Naive thymus-derived CD8-positive, alpha-beta T cell (primary cell): ENCODE results near the gene SP7. TPM values are rescaled to one million over a fixed set of nuclear protein-coding genes. Genes with fewer than 3 reads are reported as not detected.
"Not testable (repeated sequence)": the region's sequence is repeated elsewhere in the genome, so short reads cannot be mapped to it uniquely, and the experiment has no call there.

ENCODE experiments used
- ATAC-seq, 2 donors: fragments of 150-1000 bp; cut with Tn5 transposase in 1 of 2; sonication (Bioruptor Pico), chemical (Tn5 transposase) in 1 of 2; 1 replicate in 1 of 2; 2 replicates in 1 of 2; pipeline ENCODE4 v1.10.0; 2021; ENCODE audit warnings: mild to moderate bottlenecking in 2 of 2, moderate library complexity in 2 of 2
- POLR2A ChIA-PET: fragments of 350-600 bp; sonication (Branson Sonifier 250); formaldehyde crosslinking; loops from one replicate; lab custom pipeline; 2021; ENCODE audit warnings: antibody characterized with exemption; lab: Charles Lee
- DNase-seq, 10 donors: peaks; one replicate each; pipeline versions ENCODE4 v3.0.0 to v3.0.0-alpha.2; 2020 to 2022
- H3K27ac Mint-ChIP-seq, 10 donors: one replicate each; pipeline ENCODE4 v1.8.0; 2020 to 2022; ENCODE audit warnings: mild to moderate bottlenecking in 10 of 10, mixed read lengths in 10 of 10, moderate library complexity in 4 of 10, inconsistent platforms in 1 of 10
- H3K27me3 Mint-ChIP-seq, 5 donors: one replicate each; pipeline ENCODE4 v1.8.0; 2021 to 2022; ENCODE audit warnings: mixed read lengths in 5 of 5
- H3K36me3 Mint-ChIP-seq, 3 donors: one replicate each; pipeline ENCODE4 v1.8.0; 2020 to 2022; ENCODE audit warnings: mixed read lengths in 3 of 3, mild to moderate bottlenecking in 2 of 3, inconsistent platforms in 1 of 3
- H3K4me1 Mint-ChIP-seq, 4 donors: one replicate each; pipeline ENCODE4 v1.8.0; 2021 to 2022; ENCODE audit warnings: mixed read lengths in 4 of 4
- H3K4me3 Mint-ChIP-seq, 10 donors: one replicate each; pipeline ENCODE4 v1.8.0; 2020 to 2022; ENCODE audit warnings: mild to moderate bottlenecking in 10 of 10, mixed read lengths in 10 of 10, moderate library complexity in 6 of 10, inconsistent platforms in 1 of 10
- H3K9me3 Mint-ChIP-seq, 9 donors: one replicate each; pipeline ENCODE4 v1.8.0; 2020 to 2022; ENCODE audit warnings: mixed read lengths in 9 of 9, mild to moderate bottlenecking in 3 of 9, inconsistent platforms in 1 of 9, moderate library complexity in 1 of 9
- polyA plus RNA-seq, 3 donors: library from polyadenylated mRNA; unstranded; fragments of 300-500 nt; fragmentation: Illumina TruSeq; gene quantifications; one replicate each; pipeline ENCODE4 v1.2.3, GENCODE V29; 2021
- total RNA-seq, 8 experiments: library from RNA in 2 of 8; stranded (reverse) in 2 of 8; gene quantifications; one replicate each; pipeline ENCODE4 v1.2.3 and lab custom pipeline; 2021 to 2026

SP7 gene
- total and polyA plus RNA-seq, 5 experiments from 2014 or later, result 0.05 TPM; not detected in 4

DNA sequence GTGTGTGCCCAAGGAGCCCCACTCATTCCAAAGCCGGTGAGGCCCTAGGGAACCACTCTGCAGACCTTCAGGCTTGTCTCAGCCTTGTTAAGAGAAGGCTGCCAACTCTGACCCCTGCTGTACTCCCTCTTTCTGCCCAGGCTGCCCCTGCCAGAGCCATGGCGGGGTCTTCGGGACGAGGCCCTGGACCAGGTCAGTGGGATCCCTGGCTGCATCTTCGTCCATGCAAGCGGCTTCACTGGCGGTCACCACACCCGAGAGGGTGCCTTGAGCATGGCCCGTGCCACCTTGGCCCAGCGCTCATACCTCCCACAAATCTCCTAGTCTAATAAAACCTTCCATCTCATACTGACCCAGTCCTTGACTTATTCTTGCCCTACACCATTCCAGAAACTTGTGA lies 29.3 kb downstream of the SP7 start:
- Mint-ChIP-seq H3K36me3 (peaks cover 5 to 83% (median 13%) of the 10 kb centered on the region in 3 donors), H3K27ac (peak overlapping the region in 2 of 10 donors; percentile 39 to 93), H3K4me3 (no peak overlapping the region), H3K9me3 (no peaks in the 10 kb centered on the region), H3K4me1 (peaks cover 8 to 20% (median 15%) of the 10 kb centered on the region in 4 donors), H3K27me3 (no peaks in the 10 kb centered on the region)
- DNase-seq (no peak), ATAC-seq (no peak)
- POLR2A ChIA-PET, result interaction anchor here (1.8 kb wide), 1 partner anchor 14 kb away, joined by 6 read pairs; no protein-coding TSS in a partner anchor

DNA sequence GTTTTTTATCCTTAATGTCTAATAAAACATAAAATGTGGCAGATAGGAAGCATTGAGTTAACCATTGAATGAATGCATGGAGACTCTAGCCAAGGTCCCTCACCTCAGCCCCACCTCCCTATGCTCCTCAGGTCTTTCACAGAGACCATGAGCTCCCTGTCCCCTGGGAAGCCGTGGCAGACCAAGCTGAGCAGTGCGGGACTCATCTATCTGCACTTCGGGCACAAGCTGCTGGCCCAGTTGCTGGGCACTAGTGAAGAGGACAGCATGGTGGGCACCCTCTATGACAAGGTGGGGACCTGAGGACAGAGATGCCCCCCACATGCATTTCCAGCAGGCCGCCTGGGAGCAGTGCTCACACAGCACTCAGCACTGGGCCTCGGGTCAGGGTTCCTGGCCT lies 33.3 kb downstream of the SP7 start:
- H3K27ac Mint-ChIP-seq, result peak overlapping the region in 6 of 10 donors; percentile 5 to 81 (median 68)
- H3K27me3 Mint-ChIP-seq, result no peaks in the 10 kb centered on the region
- DNase-seq (no peak), ATAC-seq (no peak)
- no peaks in the 10 kb centered on the region for H3K9me3 Mint-ChIP-seq
- POLR2A ChIA-PET, result no interaction called here
- peak overlapping the region in 8 of 10 donors; percentile 1 to 99 (median 26) for H3K4me3 Mint-ChIP-seq
- peaks cover 22 to 52% (median 50%) of the 10 kb centered on the region in 4 donors for H3K4me1 Mint-ChIP-seq
- H3K36me3 Mint-ChIP-seq, result peaks cover 5 to 80% (median 6%) of the 10 kb centered on the region in 3 donors

DNA sequence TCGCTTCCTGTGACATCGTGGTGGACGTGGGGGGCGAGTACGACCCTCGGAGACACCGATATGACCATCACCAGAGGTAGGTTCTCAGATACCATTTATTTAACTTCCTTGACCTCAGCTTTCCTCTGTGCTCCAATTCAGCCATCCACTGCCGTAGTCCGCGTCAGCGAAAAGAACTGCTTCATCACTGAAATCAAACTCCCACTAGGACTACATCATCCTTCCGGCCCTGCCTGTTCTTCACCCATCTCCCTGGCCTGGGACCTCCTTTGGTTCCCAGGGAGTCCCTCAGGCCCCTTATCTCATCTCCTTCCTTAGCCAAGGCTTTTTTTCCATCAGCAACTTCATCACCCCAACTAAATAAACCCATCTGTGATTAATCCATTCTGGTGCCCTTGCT lies 36.0 kb downstream of the SP7 start:
- DNase-seq (no peak), ATAC-seq (no peak)
- POLR2A ChIA-PET, result interaction anchor here (0.7 to 3.6 kb wide), 10 partner anchors 8 to 143 kb away, joined by 3 to 36 read pairs (median 4); partner anchors contain the start of genes AAAS, CSAD, ESPL1 and ZNF740
- Mint-ChIP-seq H3K27me3 (no peaks in the 10 kb centered on the region), H3K4me1 (peaks cover 27 to 78% (median 72%) of the 10 kb centered on the region in 4 donors), H3K4me3 (peak overlapping the region; percentile 87 to 99 (median 98)), H3K36me3 (peaks cover 2 to 59% (median 5%) of the 10 kb centered on the region in 3 donors), H3K9me3 (no peaks in the 10 kb centered on the region), H3K27ac (peak overlapping the region; percentile 84 to 99 (median 96))

DNA sequence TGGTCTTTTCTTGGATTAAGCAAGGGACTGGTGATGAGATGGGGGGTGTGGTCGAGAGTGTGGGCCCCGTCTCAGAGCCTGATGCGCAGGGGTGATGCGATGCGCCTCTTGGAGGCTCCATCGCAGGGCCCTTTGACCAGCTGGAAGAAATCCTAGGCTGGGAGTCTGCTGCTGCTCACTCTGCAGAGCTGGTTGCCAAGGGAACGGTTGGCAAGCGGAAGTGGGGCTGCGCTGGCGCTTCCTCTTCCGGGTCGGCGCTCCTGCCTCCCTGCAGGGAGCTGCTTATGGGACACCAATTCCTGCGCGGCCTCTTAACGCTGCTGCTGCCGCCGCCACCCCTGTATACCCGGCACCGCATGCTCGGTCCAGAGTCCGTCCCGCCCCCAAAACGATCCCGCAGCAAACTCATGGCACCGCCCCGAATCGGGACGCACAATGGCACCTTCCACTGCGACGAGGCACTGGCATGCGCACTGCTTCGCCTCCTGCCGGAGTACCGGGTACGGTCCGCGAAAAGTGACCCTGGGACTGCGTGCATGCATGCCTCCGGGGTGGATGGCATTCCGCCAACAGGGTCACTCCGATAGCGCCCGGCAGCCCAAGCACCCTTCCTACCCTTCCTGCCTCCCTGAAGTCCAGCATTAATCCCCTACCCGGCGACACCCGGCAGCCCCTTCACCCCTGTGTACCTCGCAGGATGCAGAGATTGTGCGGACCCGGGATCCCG lies 36.5 kb downstream of the SP7 start, which contains the start of gene MYG1:
Gene MYG1, plus strand, starts transcription at position 242 of the 727 bp plus-strand sequence. Its CDS starts 43 bp downstream, at position 285.
- Mint-ChIP-seq H3K4me3 (peak within 1 kb of the TSS; percentile 87 to 99 (median 98)), H3K9me3 (no peaks in the 10 kb centered on the region), H3K27ac (peak within 1 kb of the TSS; percentile 84 to 99 (median 96)), H3K27me3 (no peaks in the 10 kb centered on the region), H3K36me3 (peaks cover 2 to 56% (median 5%) of the 10 kb centered on the region in 3 donors), H3K4me1 (peaks cover 27 to 84% (median 75%) of the 10 kb centered on the region in 4 donors)
- ATAC-seq (peak; percentile 62 to 66), DNase-seq (peak; percentile 68 to 92 (median 81))
- POLR2A ChIA-PET, result interaction anchor here (0.7 to 3.6 kb wide), 16 partner anchors 8 to 376 kb away, joined by 3 to 36 read pairs (median 4); partner anchors contain the start of genes AAAS, ATP5MC2, CSAD and ESPL1

DNA sequence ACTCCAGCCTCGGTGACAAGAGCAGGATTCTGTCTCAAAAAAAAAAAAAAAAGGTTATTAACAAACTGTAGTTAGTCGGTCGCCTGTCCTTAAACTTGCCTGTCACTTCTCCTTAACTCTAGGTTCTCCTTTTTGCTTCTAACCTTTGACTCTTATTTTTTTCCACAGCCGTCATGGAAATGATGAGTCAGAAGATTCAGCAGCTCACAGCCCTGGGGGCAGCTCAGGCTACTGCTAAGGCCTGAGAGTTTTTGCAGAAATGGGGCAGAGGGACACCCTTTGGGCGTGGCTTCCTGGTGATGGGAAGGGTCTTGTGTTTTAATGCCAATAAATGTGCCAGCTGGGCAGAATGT lies 37.1 kb downstream of the SP7 start:
- Mint-ChIP-seq H3K36me3 (peaks cover 2 to 52% (median 5%) of the 10 kb centered on the region in 3 donors), H3K4me1 (peaks cover 27 to 87% (median 76%) of the 10 kb centered on the region in 4 donors), H3K9me3 (no peaks in the 10 kb centered on the region), H3K4me3 (peak overlapping the region; percentile 87 to 99 (median 98)), H3K27me3 (no peaks in the 10 kb centered on the region), H3K27ac (peak overlapping the region; percentile 84 to 99 (median 96))
- DNase-seq, result peak in 2 of 10 donors; percentile 30 to 67
- no peak for ATAC-seq
- POLR2A ChIA-PET, result interaction anchor here (0.7 to 3.6 kb wide), 15 partner anchors 9 to 377 kb away, joined by 3 to 36 read pairs (median 4); partner anchors contain the start of genes AAAS, ATP5MC2, CSAD and ESPL1

DNA sequence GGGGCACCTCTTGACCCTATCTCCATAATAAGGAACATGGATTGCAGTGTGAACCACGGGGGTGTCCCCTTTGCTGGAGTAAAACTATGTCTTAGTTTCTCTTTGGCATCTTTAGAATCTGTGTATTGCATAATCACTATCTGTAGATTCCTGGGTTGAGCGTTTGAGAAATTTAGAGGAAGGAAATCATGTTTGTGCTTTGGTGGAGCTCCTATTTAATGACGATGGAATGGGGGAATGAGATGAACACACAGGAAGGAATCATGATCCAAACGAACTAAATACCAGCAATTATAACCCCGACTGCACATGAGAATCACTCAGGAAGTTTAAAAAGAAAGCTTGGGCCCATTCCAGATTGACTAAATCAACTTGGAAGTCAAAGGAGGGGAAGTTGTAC lies 38.0 kb downstream of the SP7 start:
- peak overlapping the region in 7 of 10 donors; percentile 29 to 99 (median 82) for H3K27ac Mint-ChIP-seq
- H3K36me3 Mint-ChIP-seq, result peaks cover 2 to 44% (median 5%) of the 10 kb centered on the region in 3 donors
- DNase-seq (no peak), ATAC-seq (no peak)
- no peaks in the 10 kb centered on the region for H3K9me3 Mint-ChIP-seq
- H3K4me3 Mint-ChIP-seq, result peak overlapping the region in 8 of 10 donors; percentile 16 to 99 (median 34)
- peaks cover 27 to 86% (median 74%) of the 10 kb centered on the region in 4 donors for H3K4me1 Mint-ChIP-seq
- H3K27me3 Mint-ChIP-seq, result no peaks in the 10 kb centered on the region
- POLR2A ChIA-PET, result interaction anchor here (1.2 to 3.6 kb wide), 4 partner anchors 19 to 117 kb away, joined by 4 to 19 read pairs (median 10); partner anchors contain the start of genes AAAS, CSAD and ZNF740

DNA sequence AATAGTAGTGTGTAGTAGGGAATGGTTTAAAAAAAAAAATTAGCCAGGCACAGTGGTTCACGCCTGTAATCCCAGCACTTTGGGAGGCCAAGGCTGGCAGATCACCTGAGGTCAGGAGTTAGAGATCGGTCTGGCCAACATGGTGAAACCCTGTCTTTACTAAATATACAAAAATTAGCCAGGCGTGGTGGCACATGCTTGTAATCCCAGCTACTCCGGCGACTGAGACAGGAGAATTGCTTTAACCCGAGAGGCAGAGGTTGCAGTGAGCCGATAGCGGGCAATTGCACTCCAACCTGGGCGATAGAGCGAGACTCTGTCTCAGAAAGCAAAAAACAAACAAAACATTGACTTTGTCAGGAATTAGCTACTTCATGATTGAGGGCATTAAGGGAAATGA lies 39.0 kb downstream of the SP7 start:
- not testable (repeated sequence) for DNase-seq, H3K27me3 Mint-ChIP-seq, H3K9me3 Mint-ChIP-seq, ATAC-seq
- Mint-ChIP-seq H3K27ac (peak overlapping the region in 9 of 10 donors; percentile 44 to 99 (median 90)), H3K36me3 (peaks cover 0 to 36% (median 2%) of the 10 kb centered on the region in 3 donors), H3K4me1 (peaks cover 19 to 78% (median 63%) of the 10 kb centered on the region in 4 donors), H3K4me3 (peak overlapping the region; percentile 22 to 100 (median 98))
- POLR2A ChIA-PET, result interaction anchor here (1.2 to 4.2 kb wide), 7 partner anchors 12 to 99 kb away, joined by 4 to 52 read pairs (median 10); partner anchors contain the start of gene AAAS

DNA sequence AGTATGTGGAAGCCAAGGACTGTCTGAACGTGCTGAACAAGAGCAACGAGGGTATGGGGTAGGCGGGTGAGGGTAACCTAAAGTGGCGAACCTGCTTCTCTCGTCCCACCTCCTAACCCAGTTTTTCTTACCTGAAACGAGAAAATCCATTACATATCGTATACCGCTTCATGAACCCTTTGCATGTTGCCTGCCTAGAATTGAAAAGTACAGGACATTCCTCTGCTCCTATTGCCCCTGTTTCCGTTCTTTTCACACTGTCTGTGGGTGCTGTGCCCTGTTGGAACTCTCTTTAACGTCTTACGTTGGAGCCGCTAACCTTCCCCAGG lies 40.3 kb downstream of the SP7 start:
- Mint-ChIP-seq H3K27me3 (no peaks in the 10 kb centered on the region), H3K4me1 (peaks cover 14 to 66% (median 51%) of the 10 kb centered on the region in 4 donors), H3K9me3 (no peaks in the 10 kb centered on the region), H3K36me3 (peaks cover 0 to 26% (median 2%) of the 10 kb centered on the region in 3 donors), H3K27ac (peak overlapping the region; percentile 97 to 100 (median 99)), H3K4me3 (peak overlapping the region; percentile 95 to 100 (median 99))
- ATAC-seq, result peak in 1 of 2 donors; percentile 4
- POLR2A ChIA-PET, result interaction anchor here (0.5 to 4.2 kb wide), 21 partner anchors 13 to 217 kb away, joined by 3 to 52 read pairs (median 8); partner anchors contain the start of genes AAAS, CSAD, ESPL1 and PRR13
- DNase-seq, result no peak

DNA sequence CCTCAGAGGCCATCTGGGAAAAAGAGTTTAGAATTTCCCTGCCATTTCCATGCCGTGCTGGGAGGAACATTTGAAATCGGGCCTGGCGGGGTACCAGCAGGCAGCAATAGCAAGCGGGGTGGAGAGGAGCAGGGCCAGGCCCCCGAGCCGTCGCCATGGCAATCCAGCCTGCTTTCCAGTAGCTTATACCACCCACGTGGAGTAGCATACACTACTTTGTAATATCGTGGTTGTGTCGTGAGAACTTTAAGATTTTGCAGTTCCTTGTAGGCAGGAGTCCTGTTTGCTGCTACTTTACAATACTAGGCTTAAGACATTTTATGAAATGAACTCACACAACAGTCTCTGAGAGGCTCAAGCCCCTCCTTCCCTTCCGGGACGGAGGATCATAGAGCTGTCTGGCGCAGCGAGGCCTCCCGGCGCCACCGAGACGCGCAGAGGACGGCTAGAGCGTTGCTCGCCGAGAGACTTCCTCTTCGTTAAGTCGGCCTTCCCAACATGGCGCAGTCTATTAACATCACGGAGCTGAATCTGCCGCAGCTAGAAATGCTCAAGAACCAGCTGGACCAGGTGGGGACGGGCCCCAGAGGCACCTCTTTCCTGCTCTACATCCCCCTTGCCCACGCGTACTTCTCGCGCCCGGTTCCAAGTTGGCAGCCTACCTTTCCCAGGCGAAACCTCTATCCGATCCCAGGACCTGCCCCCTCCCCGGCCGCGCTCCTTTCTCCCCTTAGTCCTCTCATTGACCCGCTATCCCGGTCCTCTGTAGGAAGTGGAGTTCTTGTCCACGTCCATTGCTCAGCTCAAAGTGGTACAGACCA lies 40.9 kb downstream of the SP7 start, which contains the start of gene PFDN5:
Gene PFDN5, plus strand, starts transcription at position 473 of the 821 bp plus-strand sequence. Its CDS starts 26 bp downstream, at position 499.
- H3K4me1 Mint-ChIP-seq, result peaks cover 10 to 61% (median 46%) of the 10 kb centered on the region in 4 donors
- no peaks in the 10 kb centered on the region for H3K27me3 Mint-ChIP-seq
- POLR2A ChIA-PET, result interaction anchor here (0.5 to 4.2 kb wide), 22 partner anchors 14 to 216 kb away, joined by 3 to 52 read pairs (median 8); partner anchors contain the start of genes AAAS, CSAD, ESPL1 and PRR13
- H3K4me3 Mint-ChIP-seq, result peak within 1 kb of the TSS; percentile 95 to 100 (median 99)
- peak within 1 kb of the TSS; percentile 97 to 100 (median 99) for H3K27ac Mint-ChIP-seq
- DNase-seq (peak; percentile 72 to 94 (median 87)), ATAC-seq (peak; percentile 90 to 93)
- peaks cover 0 to 23% (median 2%) of the 10 kb centered on the region in 3 donors for H3K36me3 Mint-ChIP-seq
- H3K9me3 Mint-ChIP-seq, result no peaks in the 10 kb centered on the region

DNA sequence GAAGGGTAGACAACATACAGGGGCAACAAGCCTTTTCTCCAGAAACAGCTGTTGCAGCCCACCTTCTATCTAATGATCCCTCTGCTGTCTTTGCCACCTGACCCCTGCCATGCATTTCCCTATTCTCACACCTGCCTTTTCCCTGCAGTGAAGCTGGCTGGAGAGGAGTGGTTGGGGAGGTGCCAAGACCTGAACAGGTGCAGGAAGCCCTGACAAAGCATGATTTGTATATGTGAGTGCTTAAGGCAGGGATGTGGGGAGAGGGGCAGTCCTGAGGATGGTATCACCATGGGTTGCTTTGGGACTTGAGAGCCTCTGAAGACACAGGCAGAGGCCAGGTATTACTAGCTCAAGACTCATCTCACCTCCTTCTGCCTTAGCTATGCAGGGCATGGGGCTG lies 43.7 kb downstream of the SP7 start:
- Mint-ChIP-seq H3K36me3 (peaks cover 0 to under 1% (median 0%) of the 10 kb centered on the region in 3 donors), H3K27ac (peak overlapping the region in 1 of 10 donors; percentile 27), H3K27me3 (no peaks in the 10 kb centered on the region), H3K4me1 (peaks cover 9 to 38% (median 29%) of the 10 kb centered on the region in 4 donors), H3K4me3 (no peak overlapping the region), H3K9me3 (no peaks in the 10 kb centered on the region)
- peak in 1 of 10 donors; percentile 42 for DNase-seq
- POLR2A ChIA-PET, result interaction anchor here (1.0 to 2.0 kb wide), 4 partner anchors 35 to 102 kb away, joined by 3 to 6 read pairs (median 4); partner anchors contain the start of gene ITGB7
- no peak for ATAC-seq

DNA sequence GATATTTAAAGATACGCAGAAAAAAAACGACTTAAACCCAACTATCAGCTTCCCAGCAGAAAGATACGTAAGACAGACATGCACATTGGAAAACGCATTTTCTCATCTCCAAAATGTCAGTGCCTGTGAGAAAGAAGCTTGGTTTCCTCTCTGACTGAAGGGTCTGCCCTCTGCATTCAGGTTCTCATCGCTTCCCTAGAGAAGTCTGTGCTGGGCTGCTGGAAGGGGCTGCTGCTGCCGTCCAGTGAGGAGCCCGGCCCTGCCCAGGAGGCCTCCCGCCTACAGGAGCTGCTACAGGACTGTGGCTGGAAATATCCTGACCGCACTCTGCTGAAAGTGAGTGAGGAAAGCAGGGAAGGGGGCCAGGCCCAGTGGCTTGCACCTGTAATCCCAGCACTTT lies 45.5 kb downstream of the SP7 start:
- Mint-ChIP-seq H3K4me1 (peaks cover 4 to 22% (median 14%) of the 10 kb centered on the region in 4 donors), H3K27me3 (no peaks in the 10 kb centered on the region), H3K27ac (no peak overlapping the region), H3K9me3 (no peaks in the 10 kb centered on the region), H3K36me3 (no peaks in the 10 kb centered on the region), H3K4me3 (no peak overlapping the region)
- ATAC-seq (no peak), DNase-seq (peak in 1 of 10 donors; percentile 27)
- POLR2A ChIA-PET, result interaction anchor here (0.8 to 1.5 kb wide), 2 partner anchors 77 to 79 kb away, joined by 3 read pairs; no protein-coding TSS in a partner anchor
